ENCODE results near the gene GATA2.

GATA2 gene

GRCh38 chr3:128472449-128473179 is 20.4 kb downstream of the GATA2 start:
- FAIRE-seq: no peak

GRCh38 chr3:128471720-128472119 is 21.3 kb downstream of the GATA2 start:
- no peak for FAIRE-seq

GRCh38 chr3:128471110-128471509 is 21.9 kb downstream of the GATA2 start:
- no peak for FAIRE-seq

GRCh38 chr3:128470134-128470899 is 22.7 kb downstream of the GATA2 start:
- peak; percentile 85 for FAIRE-seq

GRCh38 chr3:128469556-128469955 is 23.4 kb downstream of the GATA2 start:
- no peak for FAIRE-seq

- FAIRE-seq: no peak
Measured at GRCh38 chr3:128468791-128469527, 24.0 kb downstream of the GATA2 start.

- no peak for FAIRE-seq
Measured at GRCh38 chr3:128468285-128468790, 24.7 kb downstream of the GATA2 start.

GRCh38 chr3:128466840-128467541 is 26.0 kb downstream of the GATA2 start, which contains the start of gene DNAJB8:
TSS of gene DNAJB8 (minus strand) at chr3:128466890. CDS start at chr3:128463245, 3,645 bp downstream.
- FAIRE-seq: no peak

- FAIRE-seq: no peak
Measured at GRCh38 chr3:128464702-128465101, 28.3 kb downstream of the GATA2 start.

GRCh38 chr3:128464188-128464587 is 28.8 kb downstream of the GATA2 start:
- FAIRE-seq: no peak

GRCh38 chr3:128463771-128464170 is 29.2 kb downstream of the GATA2 start:
- no peak for FAIRE-seq

- no peak for FAIRE-seq
Measured at GRCh38 chr3:128463354-128463753, 29.6 kb downstream of the GATA2 start.

- FAIRE-seq: no peak
Measured at GRCh38 chr3:128462931-128463330, 30.1 kb downstream of the GATA2 start.

- no peak for FAIRE-seq
Measured at GRCh38 chr3:128462341-128462910, 30.6 kb downstream of the GATA2 start.

GRCh38 chr3:128461731-128462130 is 31.3 kb downstream of the GATA2 start:
- no peak for FAIRE-seq

GRCh38 chr3:128459461-128459820 is 33.6 kb downstream of the GATA2 start:
- FAIRE-seq: no peak

GRCh38 chr3:128458746-128459460 is 34.1 kb downstream of the GATA2 start:
- no peak for FAIRE-seq

GRCh38 chr3:128457937-128458336 is 35.1 kb downstream of the GATA2 start:
- no peak for FAIRE-seq

- FAIRE-seq: no peak
Measured at GRCh38 chr3:128456776-128457715, 36.0 kb downstream of the GATA2 start.
